GM12872 (cell line): ENCODE data around the gene ZNF410.
A peak's percentile ranks its signal among the peaks of the same experiment; 100 is the strongest.

Source experiments
- TF ChIP-seq, protein P1 (sequence below): IDR thresholded peaks from 3 replicates; pipeline ENCODE4 v1.5.1; 2011; ENCODE audit warnings: low read depth, mild to moderate bottlenecking, low read length, moderate library complexity; ENCODE audit not compliant: insufficient read depth

The ZNF410 gene

DNA sequence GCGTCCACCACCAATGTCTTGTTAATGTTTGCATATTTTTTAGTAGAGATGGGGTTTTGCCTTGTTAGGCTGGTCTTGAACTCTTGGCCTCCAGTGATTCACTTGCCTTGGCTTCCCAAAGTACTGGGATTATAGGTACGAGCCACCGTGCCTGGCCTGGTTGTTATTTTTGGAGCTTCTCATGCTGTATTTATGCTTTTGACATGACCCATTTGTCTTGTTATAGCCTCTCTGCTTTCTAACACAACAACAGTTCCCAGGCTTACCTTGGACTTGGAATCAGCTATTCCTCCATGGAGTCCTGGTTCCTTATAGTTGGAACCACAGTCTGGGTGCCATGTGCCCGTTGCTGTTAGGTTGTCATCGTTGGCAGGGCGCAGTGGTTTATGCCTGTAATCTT lies 29.7 kb downstream of the ZNF410 start:
- TF ChIP-seq, protein P1, sequence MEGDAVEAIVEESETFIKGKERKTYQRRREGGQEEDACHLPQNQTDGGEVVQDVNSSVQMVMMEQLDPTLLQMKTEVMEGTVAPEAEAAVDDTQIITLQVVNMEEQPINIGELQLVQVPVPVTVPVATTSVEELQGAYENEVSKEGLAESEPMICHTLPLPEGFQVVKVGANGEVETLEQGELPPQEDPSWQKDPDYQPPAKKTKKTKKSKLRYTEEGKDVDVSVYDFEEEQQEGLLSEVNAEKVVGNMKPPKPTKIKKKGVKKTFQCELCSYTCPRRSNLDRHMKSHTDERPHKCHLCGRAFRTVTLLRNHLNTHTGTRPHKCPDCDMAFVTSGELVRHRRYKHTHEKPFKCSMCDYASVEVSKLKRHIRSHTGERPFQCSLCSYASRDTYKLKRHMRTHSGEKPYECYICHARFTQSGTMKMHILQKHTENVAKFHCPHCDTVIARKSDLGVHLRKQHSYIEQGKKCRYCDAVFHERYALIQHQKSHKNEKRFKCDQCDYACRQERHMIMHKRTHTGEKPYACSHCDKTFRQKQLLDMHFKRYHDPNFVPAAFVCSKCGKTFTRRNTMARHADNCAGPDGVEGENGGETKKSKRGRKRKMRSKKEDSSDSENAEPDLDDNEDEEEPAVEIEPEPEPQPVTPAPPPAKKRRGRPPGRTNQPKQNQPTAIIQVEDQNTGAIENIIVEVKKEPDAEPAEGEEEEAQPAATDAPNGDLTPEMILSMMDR, result no peak

DNA sequence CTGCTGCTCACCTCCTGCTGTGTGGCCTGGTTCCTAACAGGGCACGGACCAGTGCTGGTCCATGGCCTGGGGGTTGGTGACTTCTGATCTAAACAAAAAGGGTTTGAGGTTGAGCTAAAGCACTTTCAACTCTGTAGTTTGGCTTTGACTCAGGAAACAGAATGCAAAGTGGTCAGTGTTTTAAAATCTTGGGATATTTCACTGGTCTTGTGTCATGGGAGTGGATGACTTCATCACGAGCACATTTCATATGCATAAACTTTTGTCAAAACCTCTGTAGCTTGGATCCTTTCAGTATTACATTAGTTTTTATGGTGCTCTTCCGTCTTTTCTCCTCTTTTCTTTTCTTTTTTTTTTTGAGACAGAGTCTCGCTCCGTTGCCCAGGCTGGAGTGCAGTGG lies 37.7 kb downstream of the ZNF410 start:
- TF ChIP-seq, protein P1, result no peak

DNA sequence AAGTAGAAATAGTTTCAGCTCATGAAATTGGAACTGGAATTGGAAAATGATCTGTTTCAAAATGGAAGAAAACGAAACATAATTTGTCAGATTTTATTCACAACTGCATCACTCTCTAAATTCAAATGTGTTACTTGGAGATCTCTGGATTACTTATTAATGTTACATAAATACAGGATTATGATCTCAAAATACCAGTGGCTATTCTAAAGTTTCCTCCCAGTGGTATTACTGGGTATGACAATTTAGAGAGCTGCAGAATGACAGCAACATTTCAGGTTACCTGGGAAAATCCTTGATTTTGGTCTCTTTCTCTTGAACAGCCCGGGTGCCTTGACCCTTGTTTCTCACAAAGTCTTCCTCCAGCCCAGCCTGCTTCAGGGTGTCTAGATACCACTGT lies 49.0 kb downstream of the ZNF410 start:
- TF ChIP-seq, protein P1, result peak; percentile 39; the same call in 2 of the 3 replicates

DNA sequence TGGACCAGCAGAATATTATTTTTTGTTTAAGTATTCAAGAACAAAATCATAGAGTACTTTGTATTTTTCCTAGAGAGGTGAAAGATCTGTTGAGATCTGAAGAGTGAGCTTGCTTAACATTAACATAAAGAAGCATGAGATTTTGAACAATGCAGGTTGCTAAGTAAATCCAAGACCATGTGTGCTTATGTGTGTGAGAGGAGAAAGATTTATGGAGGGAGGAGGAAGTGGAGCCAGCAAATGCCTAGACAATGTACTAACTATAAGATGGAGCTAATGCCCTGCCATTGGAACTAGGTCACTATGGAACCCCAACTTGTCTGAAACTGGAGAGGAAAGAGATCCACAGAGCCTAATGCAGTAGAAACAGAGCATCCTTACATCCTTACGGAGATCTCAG lies 49.9 kb downstream of the ZNF410 start:
- TF ChIP-seq, protein P1, result no peak

DNA sequence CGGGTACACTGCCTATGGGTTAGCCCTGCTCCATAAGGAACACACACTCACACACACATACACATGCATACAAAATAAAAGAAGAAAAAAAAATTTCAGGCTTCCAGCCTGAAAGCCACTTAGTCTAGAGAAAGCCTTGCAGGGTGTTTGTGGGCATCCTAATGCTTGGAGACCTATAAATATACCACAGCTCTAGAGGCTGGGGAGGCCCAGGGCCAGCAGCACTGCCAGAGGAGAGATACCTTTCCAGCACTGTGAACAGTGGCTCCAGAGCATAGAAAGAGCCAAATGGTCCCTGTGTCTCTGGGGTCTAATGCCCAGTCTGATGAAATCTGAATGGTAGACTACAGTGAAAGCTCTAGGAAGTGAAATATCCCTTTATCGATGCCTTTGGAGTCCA lies 50.4 kb downstream of the ZNF410 start:
- TF ChIP-seq, protein P1, result no peak

DNA sequence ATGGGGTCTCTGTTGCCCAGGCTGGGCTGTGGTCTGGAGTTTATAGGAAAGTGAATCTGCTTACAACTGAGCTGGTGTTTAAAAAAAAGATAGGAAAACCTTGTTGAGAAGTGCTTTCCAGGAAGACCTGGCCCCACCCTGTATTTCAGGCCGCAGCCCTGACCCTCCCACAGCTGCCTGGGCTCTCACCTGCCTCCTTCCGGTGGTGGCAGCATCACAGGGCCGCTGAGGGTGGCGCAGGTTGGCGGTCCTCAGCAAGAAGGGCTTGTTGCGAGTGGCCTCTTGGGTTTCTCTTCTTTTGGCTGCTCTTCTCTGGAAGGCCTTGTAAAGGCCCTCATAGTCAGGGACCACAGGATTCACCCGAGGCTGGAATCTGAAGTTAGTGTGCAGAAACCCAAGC lies 55.5 kb downstream of the ZNF410 start:
- TF ChIP-seq, protein P1, result no peak

DNA sequence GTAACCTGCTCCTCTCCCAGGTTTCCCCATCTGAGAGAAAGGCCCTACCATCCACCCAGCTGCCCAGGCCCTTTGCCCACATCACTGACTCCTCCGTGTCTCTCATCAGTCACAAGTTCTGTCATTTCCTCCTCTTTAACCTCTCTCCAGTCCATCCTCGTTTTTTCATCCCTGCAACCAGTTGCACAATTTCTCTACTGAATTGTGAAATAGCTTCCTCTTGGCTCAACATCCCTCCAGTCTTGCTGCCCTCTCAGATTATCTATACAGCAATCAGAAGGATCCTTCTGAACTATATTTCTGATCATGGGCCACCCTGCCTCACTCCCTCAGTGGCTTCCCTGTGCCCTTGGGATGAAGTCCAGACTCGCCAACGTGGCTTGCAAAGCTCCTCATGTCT lies 56.4 kb downstream of the ZNF410 start:
- TF ChIP-seq, protein P1, result no peak

DNA sequence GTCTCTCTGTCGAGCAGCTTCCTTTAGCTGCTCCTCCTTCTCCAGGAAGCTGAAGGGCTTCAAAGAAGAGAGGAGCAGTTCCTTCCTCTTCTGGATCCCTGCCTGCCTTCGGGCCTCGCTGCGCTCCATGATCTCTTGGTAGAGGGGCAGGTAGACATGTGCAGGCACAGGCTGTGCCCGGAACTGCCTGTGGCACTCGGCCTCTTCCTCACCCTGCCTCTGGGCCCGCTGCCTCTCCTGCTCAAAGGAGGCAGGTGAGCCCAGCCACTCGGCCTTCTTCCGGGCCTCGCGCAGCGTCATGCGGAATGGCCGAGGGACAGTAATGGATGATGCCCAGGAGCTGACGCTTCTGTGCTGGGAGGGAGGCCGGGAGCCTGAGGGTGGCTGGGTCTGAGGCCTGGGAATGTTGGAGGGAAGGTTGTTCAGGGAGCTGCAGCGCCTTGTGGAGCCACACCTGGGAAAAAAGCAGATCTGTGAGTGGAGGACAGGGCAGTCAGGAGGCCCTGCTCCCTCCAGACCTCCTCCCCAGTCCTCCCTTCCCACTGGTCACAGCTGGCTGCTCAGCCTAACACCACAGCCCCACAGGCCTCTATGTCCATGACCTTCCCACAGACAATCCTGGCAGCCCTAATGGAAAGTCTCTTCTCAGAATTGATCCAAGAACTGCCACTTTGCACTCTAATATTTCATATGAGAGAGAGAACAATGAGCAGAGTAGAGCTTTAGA lies 57.9 kb downstream of the ZNF410 start:
- TF ChIP-seq, protein P1, result no peak
